WTC11 (cell line): Measurements from ENCODE around the gene KRTAP5-3. TPM values are rescaled to one million over a fixed set of nuclear protein-coding genes. Genes with fewer than 3 reads are reported as not detected.

Experiments used
- ATAC-seq: fragments of 200-7000 bp; cut with Tn5 transposase; 2 replicates; pipeline ENCODE4 v1.10.0; 2021; ENCODE audit warnings: mild to moderate bottlenecking, moderate library complexity
- CTCF ChIA-PET: fragments of 300-600 bp; sonication (Branson Sonifier 250); formaldehyde crosslinking; loops from one replicate; lab custom pipeline; 2021; ENCODE audit warnings: antibody characterized with exemption; lab: Charles Lee
- POLR2A ChIA-PET: fragments of 350-600 bp; sonication (Branson Sonifier 250); formaldehyde crosslinking; loops from one replicate; lab custom pipeline; 2021; ENCODE audit warnings: antibody characterized with exemption; lab: Charles Lee
- DNase-seq: peaks from one replicate; pipeline ENCODE4 v3.0.0; 2021; ENCODE audit warnings: low spot score
- H3K27ac Mint-ChIP-seq: 2 replicates; pipeline ENCODE4 v1.8.0; 2021; ENCODE audit warnings: mixed read lengths
- H3K27me3 Mint-ChIP-seq: 2 replicates; pipeline ENCODE4 v1.8.0; 2021; ENCODE audit warnings: low read depth, mild to moderate bottlenecking, moderate library complexity, mixed read lengths
- H3K36me3 Mint-ChIP-seq: 2 replicates; pipeline ENCODE4 v1.8.0; 2021; ENCODE audit warnings: mixed read lengths
- H3K4me1 Mint-ChIP-seq: 2 replicates; pipeline ENCODE4 v1.8.0; 2022; ENCODE audit warnings: mixed read lengths
- H3K4me3 Mint-ChIP-seq: 2 replicates; pipeline ENCODE4 v1.8.0; 2021; ENCODE audit warnings: mild to moderate bottlenecking, moderate library complexity, mixed read lengths
- H3K9me3 Mint-ChIP-seq: 2 replicates; pipeline ENCODE4 v1.8.0; 2021; ENCODE audit warnings: mixed read lengths
- ESRRA ChIP-seq: sonication (generic); formaldehyde crosslinking; IDR thresholded peaks from 2 replicates; pipeline ENCODE4 v1.8.1; 2022; ENCODE audit warnings: mild to moderate bottlenecking, missing genetic modification reagents, borderline replicate concordance
- GABPB1 ChIP-seq: sonication (generic); formaldehyde crosslinking; IDR thresholded peaks from 2 replicates; pipeline ENCODE4 v1.8.1; 2023; ENCODE audit warnings: mild to moderate bottlenecking, missing genetic modification reagents
- MXD4 ChIP-seq: fragments of 250-450 bp; sonication (Bioruptor Pico); IDR thresholded peaks from 2 replicates; pipeline ENCODE4 v1.8.0; 2021; ENCODE audit warnings: mild to moderate bottlenecking, moderate library complexity, borderline replicate concordance
- MYBL2 ChIP-seq: sonication (generic); formaldehyde crosslinking; IDR thresholded peaks from 2 replicates; pipeline ENCODE4 v1.8.1; 2023; ENCODE audit warnings: mild to moderate bottlenecking, moderate library complexity, missing genetic modification reagents
- NR2C2 ChIP-seq: sonication (generic); formaldehyde crosslinking; IDR thresholded peaks from 2 replicates; pipeline ENCODE4 v1.8.0; 2022; ENCODE audit warnings: mild to moderate bottlenecking, missing genetic modification reagents
- SMAD3 ChIP-seq: sonication (generic); formaldehyde crosslinking; IDR thresholded peaks from 2 replicates; pipeline ENCODE4 v1.8.0; 2022; ENCODE audit warnings: missing genetic modification reagents, mild to moderate bottlenecking, borderline replicate concordance
- ZBTB21 ChIP-seq: sonication (generic); formaldehyde crosslinking; IDR thresholded peaks from 2 replicates; pipeline ENCODE4 v1.8.1; 2023; ENCODE audit warnings: mild to moderate bottlenecking, missing genetic modification reagents, borderline replicate concordance
- ZNF121 ChIP-seq: sonication (generic); formaldehyde crosslinking; IDR thresholded peaks from 2 replicates; pipeline ENCODE4 v1.8.0; 2023; ENCODE audit warnings: missing genetic modification reagents
- ZNF423 ChIP-seq: fragments of 250-450 bp; sonication (Bioruptor Pico); IDR thresholded peaks from 2 replicates; pipeline ENCODE4 v2.1.2; 2022; ENCODE audit warnings: mild to moderate bottlenecking, moderate library complexity
- total RNA-seq: library from RNA; stranded (reverse); gene quantifications from 3 replicates; pipeline ENCODE4 v1.2.3, GENCODE V29; 2021
- TF ChIP-seq, protein P1 (sequence below): sonication (generic); formaldehyde crosslinking; IDR thresholded peaks from 2 replicates; pipeline ENCODE4 v1.8.0; 2022; ENCODE audit warnings: missing genetic modification reagents
- TF ChIP-seq, protein P2 (sequence below): sonication (generic); formaldehyde crosslinking; IDR thresholded peaks from 2 replicates; pipeline ENCODE4 v1.8.1; 2022; ENCODE audit warnings: low read depth, mild to moderate bottlenecking, moderate library complexity, missing genetic modification reagents, borderline replicate concordance
- TF ChIP-seq, protein P3 (sequence below): fragments of 250-450 bp; sonication (Bioruptor Pico); IDR thresholded peaks from 2 replicates; pipeline ENCODE4 v1.8.0; 2021; ENCODE audit warnings: mild to moderate bottlenecking
- TF ChIP-seq, protein P4 (sequence below): sonication (generic); formaldehyde crosslinking; conservative IDR thresholded peaks from 2 replicates; pipeline ENCODE4 v1.8.1; 2023; ENCODE audit warnings: mild to moderate bottlenecking, low read depth, missing genetic modification reagents, moderate library complexity
- TF ChIP-seq, protein P5 (sequence below): sonication (generic); formaldehyde crosslinking; IDR thresholded peaks from 2 replicates; pipeline ENCODE4 v1.8.0; 2023; ENCODE audit warnings: mild to moderate bottlenecking, missing genetic modification reagents
- TF ChIP-seq, protein P6 (sequence below): fragments of 250-450 bp; sonication (Bioruptor Pico); conservative IDR thresholded peaks from 2 replicates; pipeline ENCODE4 v1.9.0; 2021; ENCODE audit warnings: mild to moderate bottlenecking

Gene KRTAP5-3
- total RNA-seq, 1 experiment from 2014 or later = not detected

DNA sequence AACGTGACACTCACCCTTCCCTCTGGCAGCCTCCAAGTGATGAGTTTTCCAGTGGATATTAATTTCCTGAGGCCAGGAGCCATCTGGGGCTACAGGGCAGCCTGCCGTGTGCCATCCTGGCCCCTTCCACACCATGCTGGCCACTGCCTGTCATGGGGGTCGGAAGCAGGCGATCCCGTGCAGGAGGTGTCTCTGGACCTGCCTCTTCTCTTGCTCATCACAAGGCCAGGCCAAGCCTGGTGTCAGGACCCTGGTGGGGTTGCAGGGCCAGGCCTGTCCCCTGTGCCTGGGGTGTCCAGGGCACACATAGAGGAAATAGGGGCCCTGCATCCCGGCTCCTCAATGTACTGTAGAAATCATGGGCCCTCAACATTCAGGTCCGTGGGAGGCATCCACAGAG lies 3.6 kb downstream of the KRTAP5-3 start:
- Mint-ChIP-seq H3K4me3 (no peak overlapping the region), H3K36me3 (peaks cover 27% of the 10 kb centered on the region), H3K9me3 (peaks cover 28% of the 10 kb centered on the region), H3K27me3 (peaks cover 34% of the 10 kb centered on the region), H3K4me1 (peaks cover 17% of the 10 kb centered on the region)
- ChIA-PET POLR2A (no interaction called here), CTCF (interaction anchor here (1.0 to 1.8 kb wide), 2 partner anchors 9 to 58 kb away, joined by 3 to 10 read pairs; no protein-coding TSS in a partner anchor)
- DNase-seq = no peak
- TF ChIP-seq, protein P1, sequence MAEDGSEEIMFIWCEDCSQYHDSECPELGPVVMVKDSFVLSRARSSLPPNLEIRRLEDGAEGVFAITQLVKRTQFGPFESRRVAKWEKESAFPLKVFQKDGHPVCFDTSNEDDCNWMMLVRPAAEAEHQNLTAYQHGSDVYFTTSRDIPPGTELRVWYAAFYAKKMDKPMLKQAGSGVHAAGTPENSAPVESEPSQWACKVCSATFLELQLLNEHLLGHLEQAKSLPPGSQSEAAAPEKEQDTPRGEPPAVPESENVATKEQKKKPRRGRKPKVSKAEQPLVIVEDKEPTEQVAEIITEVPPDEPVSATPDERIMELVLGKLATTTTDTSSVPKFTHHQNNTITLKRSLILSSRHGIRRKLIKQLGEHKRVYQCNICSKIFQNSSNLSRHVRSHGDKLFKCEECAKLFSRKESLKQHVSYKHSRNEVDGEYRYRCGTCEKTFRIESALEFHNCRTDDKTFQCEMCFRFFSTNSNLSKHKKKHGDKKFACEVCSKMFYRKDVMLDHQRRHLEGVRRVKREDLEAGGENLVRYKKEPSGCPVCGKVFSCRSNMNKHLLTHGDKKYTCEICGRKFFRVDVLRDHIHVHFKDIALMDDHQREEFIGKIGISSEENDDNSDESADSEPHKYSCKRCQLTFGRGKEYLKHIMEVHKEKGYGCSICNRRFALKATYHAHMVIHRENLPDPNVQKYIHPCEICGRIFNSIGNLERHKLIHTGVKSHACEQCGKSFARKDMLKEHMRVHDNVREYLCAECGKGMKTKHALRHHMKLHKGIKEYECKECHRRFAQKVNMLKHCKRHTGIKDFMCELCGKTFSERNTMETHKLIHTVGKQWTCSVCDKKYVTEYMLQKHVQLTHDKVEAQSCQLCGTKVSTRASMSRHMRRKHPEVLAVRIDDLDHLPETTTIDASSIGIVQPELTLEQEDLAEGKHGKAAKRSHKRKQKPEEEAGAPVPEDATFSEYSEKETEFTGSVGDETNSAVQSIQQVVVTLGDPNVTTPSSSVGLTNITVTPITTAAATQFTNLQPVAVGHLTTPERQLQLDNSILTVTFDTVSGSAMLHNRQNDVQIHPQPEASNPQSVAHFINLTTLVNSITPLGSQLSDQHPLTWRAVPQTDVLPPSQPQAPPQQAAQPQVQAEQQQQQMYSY (CRISPR knock-in tag) = no peak
- TF ChIP-seq MXD4 = no peak
- TF ChIP-seq, protein P2, sequence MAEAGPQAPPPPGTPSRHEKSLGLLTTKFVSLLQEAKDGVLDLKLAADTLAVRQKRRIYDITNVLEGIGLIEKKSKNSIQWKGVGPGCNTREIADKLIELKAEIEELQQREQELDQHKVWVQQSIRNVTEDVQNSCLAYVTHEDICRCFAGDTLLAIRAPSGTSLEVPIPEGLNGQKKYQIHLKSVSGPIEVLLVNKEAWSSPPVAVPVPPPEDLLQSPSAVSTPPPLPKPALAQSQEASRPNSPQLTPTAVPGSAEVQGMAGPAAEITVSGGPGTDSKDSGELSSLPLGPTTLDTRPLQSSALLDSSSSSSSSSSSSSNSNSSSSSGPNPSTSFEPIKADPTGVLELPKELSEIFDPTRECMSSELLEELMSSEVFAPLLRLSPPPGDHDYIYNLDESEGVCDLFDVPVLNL (CRISPR knock-in tag) = no peak
- TF ChIP-seq, protein P3, sequence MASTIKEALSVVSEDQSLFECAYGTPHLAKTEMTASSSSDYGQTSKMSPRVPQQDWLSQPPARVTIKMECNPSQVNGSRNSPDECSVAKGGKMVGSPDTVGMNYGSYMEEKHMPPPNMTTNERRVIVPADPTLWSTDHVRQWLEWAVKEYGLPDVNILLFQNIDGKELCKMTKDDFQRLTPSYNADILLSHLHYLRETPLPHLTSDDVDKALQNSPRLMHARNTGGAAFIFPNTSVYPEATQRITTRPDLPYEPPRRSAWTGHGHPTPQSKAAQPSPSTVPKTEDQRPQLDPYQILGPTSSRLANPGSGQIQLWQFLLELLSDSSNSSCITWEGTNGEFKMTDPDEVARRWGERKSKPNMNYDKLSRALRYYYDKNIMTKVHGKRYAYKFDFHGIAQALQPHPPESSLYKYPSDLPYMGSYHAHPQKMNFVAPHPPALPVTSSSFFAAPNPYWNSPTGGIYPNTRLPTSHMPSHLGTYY (CRISPR knock-in tag) = no peak
- TF ChIP-seq, protein P4, sequence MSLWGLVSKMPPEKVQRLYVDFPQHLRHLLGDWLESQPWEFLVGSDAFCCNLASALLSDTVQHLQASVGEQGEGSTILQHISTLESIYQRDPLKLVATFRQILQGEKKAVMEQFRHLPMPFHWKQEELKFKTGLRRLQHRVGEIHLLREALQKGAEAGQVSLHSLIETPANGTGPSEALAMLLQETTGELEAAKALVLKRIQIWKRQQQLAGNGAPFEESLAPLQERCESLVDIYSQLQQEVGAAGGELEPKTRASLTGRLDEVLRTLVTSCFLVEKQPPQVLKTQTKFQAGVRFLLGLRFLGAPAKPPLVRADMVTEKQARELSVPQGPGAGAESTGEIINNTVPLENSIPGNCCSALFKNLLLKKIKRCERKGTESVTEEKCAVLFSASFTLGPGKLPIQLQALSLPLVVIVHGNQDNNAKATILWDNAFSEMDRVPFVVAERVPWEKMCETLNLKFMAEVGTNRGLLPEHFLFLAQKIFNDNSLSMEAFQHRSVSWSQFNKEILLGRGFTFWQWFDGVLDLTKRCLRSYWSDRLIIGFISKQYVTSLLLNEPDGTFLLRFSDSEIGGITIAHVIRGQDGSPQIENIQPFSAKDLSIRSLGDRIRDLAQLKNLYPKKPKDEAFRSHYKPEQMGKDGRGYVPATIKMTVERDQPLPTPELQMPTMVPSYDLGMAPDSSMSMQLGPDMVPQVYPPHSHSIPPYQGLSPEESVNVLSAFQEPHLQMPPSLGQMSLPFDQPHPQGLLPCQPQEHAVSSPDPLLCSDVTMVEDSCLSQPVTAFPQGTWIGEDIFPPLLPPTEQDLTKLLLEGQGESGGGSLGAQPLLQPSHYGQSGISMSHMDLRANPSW (CRISPR knock-in tag) = no peak
- no peak for TF ChIP-seq ZNF121
- TF ChIP-seq, protein P5, sequence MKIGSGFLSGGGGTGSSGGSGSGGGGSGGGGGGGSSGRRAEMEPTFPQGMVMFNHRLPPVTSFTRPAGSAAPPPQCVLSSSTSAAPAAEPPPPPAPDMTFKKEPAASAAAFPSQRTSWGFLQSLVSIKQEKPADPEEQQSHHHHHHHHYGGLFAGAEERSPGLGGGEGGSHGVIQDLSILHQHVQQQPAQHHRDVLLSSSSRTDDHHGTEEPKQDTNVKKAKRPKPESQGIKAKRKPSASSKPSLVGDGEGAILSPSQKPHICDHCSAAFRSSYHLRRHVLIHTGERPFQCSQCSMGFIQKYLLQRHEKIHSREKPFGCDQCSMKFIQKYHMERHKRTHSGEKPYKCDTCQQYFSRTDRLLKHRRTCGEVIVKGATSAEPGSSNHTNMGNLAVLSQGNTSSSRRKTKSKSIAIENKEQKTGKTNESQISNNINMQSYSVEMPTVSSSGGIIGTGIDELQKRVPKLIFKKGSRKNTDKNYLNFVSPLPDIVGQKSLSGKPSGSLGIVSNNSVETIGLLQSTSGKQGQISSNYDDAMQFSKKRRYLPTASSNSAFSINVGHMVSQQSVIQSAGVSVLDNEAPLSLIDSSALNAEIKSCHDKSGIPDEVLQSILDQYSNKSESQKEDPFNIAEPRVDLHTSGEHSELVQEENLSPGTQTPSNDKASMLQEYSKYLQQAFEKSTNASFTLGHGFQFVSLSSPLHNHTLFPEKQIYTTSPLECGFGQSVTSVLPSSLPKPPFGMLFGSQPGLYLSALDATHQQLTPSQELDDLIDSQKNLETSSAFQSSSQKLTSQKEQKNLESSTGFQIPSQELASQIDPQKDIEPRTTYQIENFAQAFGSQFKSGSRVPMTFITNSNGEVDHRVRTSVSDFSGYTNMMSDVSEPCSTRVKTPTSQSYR (CRISPR knock-in tag) = no peak
- TF ChIP-seq NR2C2 (CRISPR knock-in tag) = no peak
- TF ChIP-seq ESRRA (CRISPR knock-in tag) = no peak
- no peak for TF ChIP-seq SMAD3 (CRISPR knock-in tag)
- TF ChIP-seq, protein P6, sequence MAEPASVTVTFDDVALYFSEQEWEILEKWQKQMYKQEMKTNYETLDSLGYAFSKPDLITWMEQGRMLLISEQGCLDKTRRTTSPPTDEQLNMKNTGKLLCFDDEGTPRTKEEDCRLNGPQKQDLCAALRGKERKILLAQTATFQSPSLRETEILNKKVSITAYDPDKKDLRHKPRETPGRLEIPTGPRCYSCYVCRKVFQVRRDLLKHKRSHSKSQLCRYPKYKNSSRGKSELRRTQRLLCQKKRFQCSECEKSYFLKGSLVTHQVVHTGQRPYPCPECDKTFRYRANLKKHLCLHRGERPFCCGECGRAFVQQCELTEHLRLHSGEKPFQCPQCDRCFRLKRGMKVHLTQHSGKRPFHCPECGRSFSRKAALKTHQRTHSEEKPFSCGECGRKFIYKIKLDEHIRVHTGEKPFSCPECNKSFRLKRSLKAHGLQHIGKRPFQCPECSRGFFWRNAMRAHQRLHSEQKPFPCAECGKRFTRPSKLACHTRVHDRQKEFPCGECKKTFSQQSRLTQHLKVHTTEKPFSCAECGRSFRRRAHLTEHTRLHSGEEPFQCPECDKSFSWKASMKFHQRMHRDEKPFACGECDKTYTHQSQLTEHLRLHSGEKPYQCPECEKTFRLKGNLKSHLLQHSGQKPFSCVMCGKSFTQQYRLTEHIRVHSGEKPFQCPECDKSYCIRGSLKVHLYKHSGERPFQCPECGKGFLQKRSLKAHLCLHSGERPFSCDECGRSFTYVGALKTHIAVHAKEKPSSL (CRISPR knock-in tag) = no peak
- TF ChIP-seq ZBTB21 (CRISPR knock-in tag) = no peak
- TF ChIP-seq ZNF423 (CRISPR knock-in tag) = no peak
- no peak for TF ChIP-seq GABPB1 (CRISPR knock-in tag)
- TF ChIP-seq MYBL2 (CRISPR knock-in tag) = no peak
- TF ChIP-seq, all 79 proteins: peak for 0
- H3K27ac Mint-ChIP-seq = no peak overlapping the region
- no peak for ATAC-seq
